GM12874 (cell line): ENCODE results near the gene XPC.
A peak's percentile ranks its signal among the peaks of the same experiment; 100 is the strongest.

ENCODE experiments used
- CTCF ChIP-seq: IDR thresholded peaks from 2 replicates; pipeline ENCODE4 v1.5.1; 2011; ENCODE audit warnings: low read depth, mild to moderate bottlenecking, control low read depth, low read length, moderate library complexity; ENCODE audit not compliant: insufficient read depth

XPC gene

GRCh38 chr3:14221902-14222301 lies 43.5 kb upstream of the XPC start:
- no peak for TF ChIP-seq CTCF

GRCh38 chr3:14220933-14221332 lies 42.5 kb upstream of the XPC start:
- no peak for TF ChIP-seq CTCF

- no peak for TF ChIP-seq CTCF
Measured at GRCh38 chr3:14218355-14218754, 40.0 kb upstream of the XPC start.

GRCh38 chr3:14216257-14217048 lies 38.1 kb upstream of the XPC start:
- peak; percentile 67 for TF ChIP-seq CTCF

- TF ChIP-seq CTCF = no peak
Measured at GRCh38 chr3:14214764-14215163, 36.4 kb upstream of the XPC start.

- no peak for TF ChIP-seq CTCF
Measured at GRCh38 chr3:14213066-14213774, 34.8 kb upstream of the XPC start.

- TF ChIP-seq CTCF = no peak
Measured at GRCh38 chr3:14212032-14212431, 33.6 kb upstream of the XPC start.
